HG02884 (cell line): ENCODE results near the gene THSD4.
"Not testable (repeated sequence)": the region's sequence is repeated elsewhere in the genome, so short reads cannot be mapped to it uniquely, and the experiment has no call there.

ENCODE experiments used
- ATAC-seq: cut with Tn5 transposase; IDR thresholded peaks from one replicate; pipeline ENCODE4 v1.9.1; 2021; ENCODE audit warnings: mild to moderate bottlenecking, moderate library complexity; ENCODE audit not compliant: unreplicated experiment

THSD4 gene

GRCh38 chr15:71185706-71186105 lies 70.4 kb downstream of the THSD4 start:
- no peak for ATAC-seq

- ATAC-seq: no peak
Observed at GRCh38 chr15:71186267-71186666, 71.0 kb downstream of the THSD4 start.

- ATAC-seq: no peak
Observed at GRCh38 chr15:71187078-71187477, 71.8 kb downstream of the THSD4 start.

GRCh38 chr15:71187526-71187925 lies 72.3 kb downstream of the THSD4 start:
- no peak for ATAC-seq

- ATAC-seq: no peak
Observed at GRCh38 chr15:71189718-71190117, 74.4 kb downstream of the THSD4 start.

- no peak for ATAC-seq
Observed at GRCh38 chr15:71191296-71191695, 76.0 kb downstream of the THSD4 start.

- no peak for ATAC-seq
Observed at GRCh38 chr15:71192816-71193215, 77.5 kb downstream of the THSD4 start.

- ATAC-seq: no peak
Observed at GRCh38 chr15:71194286-71194685, 79.0 kb downstream of the THSD4 start.

GRCh38 chr15:71195242-71195641 lies 80.0 kb downstream of the THSD4 start:
- ATAC-seq: no peak

- no peak for ATAC-seq
Observed at GRCh38 chr15:71197620-71198019, 82.3 kb downstream of the THSD4 start.

GRCh38 chr15:71198846-71199245 lies 83.6 kb downstream of the THSD4 start:
- no peak for ATAC-seq

- ATAC-seq: no peak
Observed at GRCh38 chr15:71199384-71200351, 84.4 kb downstream of the THSD4 start.

GRCh38 chr15:71201477-71201876 lies 86.2 kb downstream of the THSD4 start:
- ATAC-seq: no peak

- no peak for ATAC-seq
Observed at GRCh38 chr15:71202712-71203111, 87.4 kb downstream of the THSD4 start.

- ATAC-seq: no peak
Observed at GRCh38 chr15:71203586-71204474, 88.6 kb downstream of the THSD4 start.

- no peak for ATAC-seq
Observed at GRCh38 chr15:71207141-71207540, 91.9 kb downstream of the THSD4 start.

- ATAC-seq: no peak
Observed at GRCh38 chr15:71212146-71212545, 96.9 kb downstream of the THSD4 start.

- not testable (repeated sequence) for ATAC-seq
Observed at GRCh38 chr15:71213943-71214342, 98.7 kb downstream of the THSD4 start.

GRCh38 chr15:71215126-71215894 lies 100.0 kb downstream of the THSD4 start:
- ATAC-seq: no peak

GRCh38 chr15:71218272-71218805 lies 103.1 kb downstream of the THSD4 start:
- ATAC-seq: no peak

- ATAC-seq: no peak
Observed at GRCh38 chr15:71219101-71219500, 103.8 kb downstream of the THSD4 start.
